Memory B cell (primary cell): Measurements from ENCODE around the gene B3GNT7.
"Not testable (repeated sequence)": the region's sequence is repeated elsewhere in the genome, so short reads cannot be mapped to it uniquely, and the experiment has no call there.

ENCODE experiments used
- ATAC-seq: fragments of 150-1000 bp; cut with Tn5 transposase; 2 replicates; pipeline ENCODE4 v1.10.0; 2021; ENCODE audit warnings: low read depth, mild to moderate bottlenecking, moderate library complexity
- DNase-seq, 2 donors: peaks; one replicate each; pipeline ENCODE4 v3.0.0; 2022; ENCODE audit warnings: low spot score in 2 of 2
- H3K27ac Mint-ChIP-seq: one replicate; pipeline ENCODE4 v1.8.0; 2022; ENCODE audit warnings: mild to moderate bottlenecking, moderate library complexity, mixed read lengths
- H3K27me3 Mint-ChIP-seq: one replicate; pipeline ENCODE4 v1.8.0; 2022; ENCODE audit warnings: mixed read lengths
- H3K36me3 Mint-ChIP-seq: one replicate; pipeline ENCODE4 v1.8.0; 2022; ENCODE audit warnings: mild to moderate bottlenecking, mixed read lengths
- H3K4me1 Mint-ChIP-seq: one replicate; pipeline ENCODE4 v1.8.0; 2022; ENCODE audit warnings: mixed read lengths
- H3K4me3 Mint-ChIP-seq: one replicate; pipeline ENCODE4 v1.8.0; 2022; ENCODE audit warnings: mild to moderate bottlenecking, moderate library complexity, mixed read lengths
- H3K9me3 Mint-ChIP-seq: one replicate; pipeline ENCODE4 v1.8.0; 2022; ENCODE audit warnings: mixed read lengths

B3GNT7 gene

DNA sequence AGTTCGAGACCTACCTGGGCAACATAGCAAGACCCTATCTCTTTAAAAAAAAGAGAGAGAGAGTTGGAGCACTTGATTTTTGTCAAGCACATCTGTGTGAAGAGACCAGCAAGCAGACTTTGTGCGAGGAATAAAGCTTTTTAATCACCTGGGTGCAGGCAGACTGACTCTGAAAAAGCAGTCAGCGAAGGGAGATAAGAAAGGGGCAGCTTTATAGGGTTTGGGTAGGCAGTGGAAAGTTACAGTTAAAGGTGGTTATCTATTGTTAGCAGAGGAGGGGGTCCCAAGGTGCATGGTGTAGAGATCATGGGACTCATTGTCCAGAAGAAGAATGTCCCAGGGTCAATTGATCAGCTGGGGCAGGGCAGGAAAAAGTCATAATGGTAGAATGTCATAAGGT is 34.4 kb downstream of the B3GNT7 start:
- Mint-ChIP-seq H3K4me3 (no peak overlapping the region), H3K27ac (no peak overlapping the region), H3K36me3 (peaks cover 10% of the 10 kb centered on the region), H3K9me3 (peaks cover 15% of the 10 kb centered on the region), H3K4me1 (peaks cover 4% of the 10 kb centered on the region), H3K27me3 (peaks cover 6% of the 10 kb centered on the region)
- no peak for DNase-seq
- ATAC-seq = no peak

GRCh38 chr2:231430437-231430836 is 34.9 kb downstream of the B3GNT7 start:
- not testable (repeated sequence) for DNase-seq, ATAC-seq, H3K36me3 Mint-ChIP-seq, H3K4me3 Mint-ChIP-seq, H3K27me3 Mint-ChIP-seq, H3K4me1 Mint-ChIP-seq, H3K27ac Mint-ChIP-seq
- peaks cover 15% of the 10 kb centered on the region for H3K9me3 Mint-ChIP-seq

- ATAC-seq (no peak), DNase-seq (no peak)
- peaks cover 15% of the 10 kb centered on the region for H3K9me3 Mint-ChIP-seq
- peaks cover 10% of the 10 kb centered on the region for H3K36me3 Mint-ChIP-seq
- H3K4me3 Mint-ChIP-seq = no peak overlapping the region
- H3K27me3 Mint-ChIP-seq = peaks cover 6% of the 10 kb centered on the region
- peaks cover 4% of the 10 kb centered on the region for H3K4me1 Mint-ChIP-seq
- H3K27ac Mint-ChIP-seq = no peak overlapping the region
These were observed 36.1 kb downstream of the B3GNT7 start for GRCh38 chr2:231431606-231432005.

GRCh38 chr2:231433990-231434389 is 38.5 kb downstream of the B3GNT7 start:
- H3K9me3 Mint-ChIP-seq = peaks cover 15% of the 10 kb centered on the region
- peaks cover 10% of the 10 kb centered on the region for H3K36me3 Mint-ChIP-seq
- no peak overlapping the region for H3K27ac Mint-ChIP-seq
- no peak overlapping the region for H3K4me3 Mint-ChIP-seq
- peaks cover 6% of the 10 kb centered on the region for H3K27me3 Mint-ChIP-seq
- no peak for ATAC-seq
- peaks cover 2% of the 10 kb centered on the region for H3K4me1 Mint-ChIP-seq
- DNase-seq = no peak

- no peak for DNase-seq
- Mint-ChIP-seq H3K4me1 (no peaks in the 10 kb centered on the region), H3K27me3 (peaks cover under 1% of the 10 kb centered on the region), H3K9me3 (peaks cover 3% of the 10 kb centered on the region), H3K27ac (no peak overlapping the region), H3K36me3 (peaks cover under 1% of the 10 kb centered on the region), H3K4me3 (no peak overlapping the region)
- ATAC-seq = no peak
These were observed 41.4 kb downstream of the B3GNT7 start for GRCh38 chr2:231436957-231437356.

DNA sequence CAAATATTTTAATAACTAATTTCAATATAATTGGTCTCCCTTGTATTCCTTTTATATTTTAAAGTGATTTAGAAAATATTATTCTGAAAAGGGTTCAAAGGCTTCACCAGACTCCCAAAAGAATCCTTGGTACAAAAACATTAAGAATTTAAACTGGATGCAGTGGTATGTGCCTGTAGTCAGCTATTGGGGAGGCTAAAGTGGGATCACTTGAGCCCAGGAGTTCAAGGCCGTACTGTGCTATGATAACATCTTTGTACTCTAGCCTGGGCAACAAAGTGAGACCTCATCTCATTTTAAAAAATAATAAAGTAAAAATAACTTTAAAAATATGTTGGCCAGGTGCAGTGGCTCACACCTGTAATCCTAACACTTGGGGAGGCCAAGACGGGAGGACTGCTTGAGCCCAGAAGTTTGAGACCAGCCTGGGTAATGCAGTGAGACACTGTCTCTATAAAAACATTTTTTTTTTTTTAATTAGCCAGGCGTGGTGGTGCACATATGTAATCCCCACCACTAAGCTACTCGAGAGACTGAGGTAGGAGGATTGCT is 54.1 kb downstream of the B3GNT7 start:
- Mint-ChIP-seq H3K27ac (no peak overlapping the region), H3K9me3 (no peaks in the 10 kb centered on the region), H3K27me3 (peaks cover 1% of the 10 kb centered on the region), H3K36me3 (peaks cover 4% of the 10 kb centered on the region), H3K4me3 (no peak overlapping the region), H3K4me1 (peaks cover 4% of the 10 kb centered on the region)
- DNase-seq (no peak), ATAC-seq (no peak)

DNA sequence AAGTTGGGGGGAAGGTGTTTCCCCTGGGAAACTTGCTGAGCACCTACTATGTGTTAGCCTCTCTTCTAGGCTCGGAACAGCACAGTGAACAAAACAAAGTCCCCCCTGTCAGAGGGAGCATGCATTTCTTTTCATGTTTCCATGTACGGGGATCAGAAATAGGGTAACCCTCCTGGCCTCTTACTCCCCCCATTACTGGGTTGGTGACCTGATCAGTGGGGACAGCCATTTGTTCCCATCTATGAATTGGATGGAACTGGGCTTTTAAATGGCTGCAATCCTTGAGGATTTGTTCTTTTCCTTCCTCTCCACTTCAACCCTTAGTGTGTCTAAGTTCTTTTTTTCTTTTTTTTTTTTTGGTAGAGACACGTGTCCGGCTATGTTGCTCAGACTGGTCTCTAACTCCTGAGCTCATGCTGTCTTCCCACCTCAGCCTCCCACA is 55.1 kb downstream of the B3GNT7 start:
- Mint-ChIP-seq H3K27me3 (peaks cover 1% of the 10 kb centered on the region), H3K9me3 (no peaks in the 10 kb centered on the region), H3K36me3 (peaks cover 10% of the 10 kb centered on the region), H3K27ac (no peak overlapping the region), H3K4me3 (no peak overlapping the region), H3K4me1 (peaks cover 6% of the 10 kb centered on the region)
- ATAC-seq (no peak), DNase-seq (no peak)
